NCI-H524 (cell line): Measurements from ENCODE around the gene NQO1.

Experiments
- DNase-seq, 2 experiments: peaks; one replicate each; lab custom pipeline; 2025; lab: John Stamatoyannopoulos, UW

Gene NQO1

GRCh38 chr16:69706256-69706974, 19.9 kb downstream of the NQO1 start:
- no peak for DNase-seq

- no peak for DNase-seq
Measured at GRCh38 chr16:69703638-69704037, 22.7 kb downstream of the NQO1 start.

GRCh38 chr16:69701866-69702265, 24.5 kb downstream of the NQO1 start:
- no peak for DNase-seq

DNA sequence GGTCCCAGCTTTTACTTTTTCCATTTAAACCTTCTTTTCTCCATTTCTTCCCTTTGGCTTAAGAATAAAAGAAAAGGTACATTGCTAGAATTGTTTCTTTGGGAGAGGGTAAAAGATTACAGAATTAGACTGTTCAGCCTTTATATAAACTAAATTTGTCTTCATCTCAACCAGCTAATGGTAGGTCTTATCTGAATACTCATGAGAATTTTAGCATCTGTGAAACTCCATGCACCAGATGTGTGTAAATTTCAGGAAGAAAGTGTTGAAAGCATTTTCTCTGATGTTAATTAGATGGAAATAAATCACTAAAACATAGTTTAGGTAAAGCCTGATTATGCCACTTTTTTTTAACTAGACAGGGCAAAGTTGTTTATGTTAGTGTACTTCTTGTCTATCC, 24.9 kb downstream of the NQO1 start:
- no peak for DNase-seq

- no peak for DNase-seq
Measured at GRCh38 chr16:69699915-69700314, 26.4 kb downstream of the NQO1 start.

- no peak for DNase-seq
Measured at GRCh38 chr16:69698404-69698803, 28.0 kb downstream of the NQO1 start.

DNA sequence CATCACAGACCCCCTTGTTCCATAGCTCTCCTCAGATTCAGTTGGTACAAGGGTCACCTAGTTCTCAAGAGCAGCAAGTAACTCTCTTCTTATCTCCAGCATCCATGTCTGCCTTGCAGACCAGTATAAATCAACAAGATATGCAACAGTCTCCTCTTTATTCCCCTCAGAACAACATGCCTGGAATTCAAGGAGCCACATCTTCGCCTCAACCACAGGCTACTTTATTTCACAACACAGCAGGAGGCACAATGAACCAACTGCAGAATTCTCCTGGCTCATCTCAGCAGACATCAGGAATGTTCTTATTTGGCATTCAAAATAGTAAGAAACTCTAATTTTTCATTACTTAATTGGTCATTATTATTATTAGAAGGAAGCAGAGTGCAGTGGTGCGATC, 32.4 kb downstream of the NQO1 start:
- no peak for DNase-seq

GRCh38 chr16:69691980-69692911, 34.1 kb downstream of the NQO1 start:
- DNase-seq = no peak

DNA sequence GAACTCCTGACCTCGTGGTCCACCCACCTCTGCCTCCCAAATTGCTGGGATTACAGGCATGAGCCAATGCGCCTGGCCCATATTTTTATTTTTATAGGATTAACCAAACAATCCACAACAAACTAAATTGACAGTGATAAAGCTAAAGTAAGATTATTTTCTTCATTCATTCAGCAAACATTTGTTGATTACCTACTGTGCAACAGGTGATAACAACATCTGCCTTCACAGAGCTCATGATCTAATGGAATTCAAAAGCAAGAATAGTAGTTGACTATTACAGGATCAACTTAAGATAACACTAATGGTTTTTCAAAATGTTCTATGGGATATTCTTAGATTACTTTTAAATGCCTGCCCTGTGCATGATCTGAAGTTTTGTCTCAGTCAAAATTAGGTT, 37.8 kb downstream of the NQO1 start:
- DNase-seq = no peak

DNA sequence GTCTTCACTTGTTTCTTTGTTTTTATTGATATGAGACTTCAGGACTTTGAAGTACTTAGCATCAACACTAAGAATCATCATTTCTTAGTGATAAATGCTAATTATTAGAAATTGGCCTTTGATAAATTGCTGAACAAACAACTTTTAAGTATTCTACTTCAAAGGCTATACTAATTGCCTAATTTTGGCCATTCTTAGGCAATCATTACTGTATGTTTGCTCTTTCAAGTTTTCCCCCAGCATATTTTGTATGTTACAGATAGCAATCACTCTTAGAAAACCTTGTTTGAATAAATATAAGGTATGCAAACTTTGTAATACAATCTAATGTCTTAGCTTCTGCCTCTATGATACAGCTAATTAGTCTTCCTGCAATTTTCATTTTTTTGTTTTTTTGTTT, 46.0 kb downstream of the NQO1 start:
- no peak for DNase-seq

DNA sequence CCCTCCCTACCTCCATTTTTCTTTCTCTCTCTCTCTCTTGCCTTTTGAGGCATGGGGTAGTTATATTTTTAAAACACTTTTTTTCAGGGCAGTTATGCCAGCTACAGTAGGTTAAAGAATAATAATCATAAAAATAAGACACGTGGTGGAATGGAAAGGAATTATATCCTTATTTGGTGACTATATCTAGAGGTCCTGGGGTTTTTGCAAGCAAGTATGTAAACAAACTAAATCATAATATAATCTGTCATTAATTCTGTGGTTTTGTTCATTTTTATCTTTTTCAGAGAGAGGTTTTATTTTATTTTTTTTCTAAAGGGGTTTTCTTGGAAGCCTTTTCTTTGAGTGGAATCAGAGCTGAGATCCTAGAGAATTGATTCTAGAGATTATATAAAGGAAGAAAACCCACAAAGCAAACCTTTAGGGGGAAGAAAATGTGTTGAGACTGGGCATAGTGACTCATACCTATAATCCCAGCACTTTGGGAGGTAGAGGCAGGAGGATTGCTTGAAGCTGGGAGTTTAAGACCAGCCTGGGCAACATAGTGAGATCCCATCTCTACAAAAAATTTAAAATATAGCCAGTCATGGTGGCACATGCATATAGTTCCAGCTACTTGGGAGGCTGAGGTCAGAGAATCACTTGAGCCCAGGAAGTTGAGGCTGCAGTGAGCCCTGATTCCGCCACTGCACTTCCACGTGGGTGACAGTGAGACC, 53.2 kb downstream of the NQO1 start:
- DNase-seq = no peak

- DNase-seq = no peak
Measured at GRCh38 chr16:69672315-69672997, 53.9 kb downstream of the NQO1 start.

- no peak for DNase-seq
Measured at GRCh38 chr16:69669577-69669976, 56.8 kb downstream of the NQO1 start.

DNA sequence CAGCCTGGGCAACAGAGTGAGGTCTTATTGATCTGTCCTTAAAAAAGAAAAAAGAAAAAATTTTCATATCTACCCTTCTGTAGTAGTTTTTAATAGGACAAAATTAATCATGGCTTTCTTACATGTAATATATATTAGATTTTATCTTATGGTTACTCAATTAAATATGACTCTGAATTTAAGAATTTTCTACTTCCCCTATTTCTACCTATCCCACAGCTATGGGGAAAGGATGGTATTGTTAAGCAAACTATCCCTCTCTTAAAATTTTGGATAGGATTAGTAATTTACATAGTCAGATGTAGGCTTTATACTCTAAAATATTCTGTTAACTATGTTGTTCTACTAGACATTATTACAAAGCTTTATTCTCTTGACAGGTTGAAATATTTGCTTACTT, 62.5 kb downstream of the NQO1 start:
- DNase-seq = no peak

DNA sequence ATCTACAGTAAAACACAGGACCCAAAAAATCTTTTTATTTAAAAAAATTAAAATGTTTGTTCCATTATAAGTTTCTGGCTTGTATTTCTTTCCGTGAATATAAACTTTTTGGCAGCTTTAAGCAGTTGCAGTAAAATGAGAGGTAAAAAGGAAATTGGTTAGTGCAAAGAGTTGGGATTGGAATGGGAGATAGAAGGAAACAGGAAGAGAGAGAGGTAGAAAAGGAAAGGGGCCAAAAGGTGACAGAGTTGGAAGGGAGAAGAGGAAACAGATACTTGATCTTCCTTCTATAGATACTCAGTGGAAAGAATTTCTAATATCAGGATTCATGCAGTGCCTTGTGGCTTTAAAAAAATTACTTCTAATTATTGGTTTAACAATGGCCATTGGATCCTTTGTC, 63.5 kb downstream of the NQO1 start:
- DNase-seq = no peak

DNA sequence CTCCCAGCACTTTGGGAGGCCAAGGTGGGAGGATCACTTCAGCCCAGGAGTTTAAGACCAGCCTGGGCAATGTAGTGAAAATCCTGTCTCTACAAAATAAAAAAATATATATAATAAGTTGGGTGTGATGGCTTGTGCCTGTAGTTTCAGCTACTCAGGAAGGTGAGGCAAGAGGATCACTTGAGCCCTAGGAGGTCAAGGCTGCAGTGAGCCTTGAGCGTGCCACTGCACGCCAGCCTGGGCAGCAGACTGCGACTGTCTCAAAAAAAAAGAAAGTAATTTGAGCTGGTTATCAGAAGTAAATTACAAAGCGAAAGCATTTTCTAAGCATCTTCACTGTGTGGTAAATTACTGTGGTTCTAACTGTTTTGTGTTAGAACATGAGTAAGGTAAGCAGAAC, 66.2 kb downstream of the NQO1 start:
- no peak for DNase-seq
